ENCODE data around the gene MED23. TPM values are rescaled to one million over a fixed set of nuclear protein-coding genes. Genes with fewer than 3 reads are reported as not detected.
A peak's percentile ranks its signal among the peaks of the same experiment; 100 is the strongest.

MED23 gene
- total RNA-seq, 2 donors from 2014 or later: 35.9 to 39.3 TPM

DNA sequence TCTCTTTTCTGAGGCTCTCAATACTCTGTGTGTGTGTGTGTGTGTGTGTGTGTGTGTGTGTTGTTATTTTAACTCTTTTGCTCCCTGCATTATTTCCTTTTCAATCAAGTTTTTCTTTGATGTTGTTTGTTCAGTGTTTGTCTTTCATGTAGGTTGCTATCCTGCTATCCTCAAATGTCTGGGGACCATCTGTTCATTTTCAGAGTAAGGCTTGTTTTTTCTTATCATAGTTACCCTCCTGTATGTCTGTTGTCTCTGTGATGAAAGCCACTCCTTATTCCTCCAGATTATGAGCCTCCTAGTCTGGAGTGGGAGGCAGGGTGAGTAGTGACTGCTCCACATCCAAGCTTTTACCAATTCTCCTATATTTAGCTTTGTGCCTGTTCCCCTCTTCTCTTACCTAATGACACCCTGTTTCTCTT is 18.2 kb upstream of the MED23 start:
- no peak for DNase-seq (ENCODE audit: low spot score)
- TF ChIP-seq POLR2A (IDR thresholded peaks at IDR 0.05) (no peak), POLR2AphosphoS5 (IDR thresholded peaks at IDR 0.05) (no peak)
- TF ChIP-seq, protein P1, sequence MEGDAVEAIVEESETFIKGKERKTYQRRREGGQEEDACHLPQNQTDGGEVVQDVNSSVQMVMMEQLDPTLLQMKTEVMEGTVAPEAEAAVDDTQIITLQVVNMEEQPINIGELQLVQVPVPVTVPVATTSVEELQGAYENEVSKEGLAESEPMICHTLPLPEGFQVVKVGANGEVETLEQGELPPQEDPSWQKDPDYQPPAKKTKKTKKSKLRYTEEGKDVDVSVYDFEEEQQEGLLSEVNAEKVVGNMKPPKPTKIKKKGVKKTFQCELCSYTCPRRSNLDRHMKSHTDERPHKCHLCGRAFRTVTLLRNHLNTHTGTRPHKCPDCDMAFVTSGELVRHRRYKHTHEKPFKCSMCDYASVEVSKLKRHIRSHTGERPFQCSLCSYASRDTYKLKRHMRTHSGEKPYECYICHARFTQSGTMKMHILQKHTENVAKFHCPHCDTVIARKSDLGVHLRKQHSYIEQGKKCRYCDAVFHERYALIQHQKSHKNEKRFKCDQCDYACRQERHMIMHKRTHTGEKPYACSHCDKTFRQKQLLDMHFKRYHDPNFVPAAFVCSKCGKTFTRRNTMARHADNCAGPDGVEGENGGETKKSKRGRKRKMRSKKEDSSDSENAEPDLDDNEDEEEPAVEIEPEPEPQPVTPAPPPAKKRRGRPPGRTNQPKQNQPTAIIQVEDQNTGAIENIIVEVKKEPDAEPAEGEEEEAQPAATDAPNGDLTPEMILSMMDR (IDR thresholded peaks at IDR 0.05): no peak
- Histone ChIP-seq H3K4me3 (no peak overlapping the region), H3K27me3 (replicated peaks; ENCODE audit: insufficient read depth) (no peaks in the 10 kb centered on the region), H3K27ac (no peak overlapping the region), H3K9me3 (no peaks in the 10 kb centered on the region), H3K4me1 (replicated peaks) (peaks cover 2% of the 10 kb centered on the region), H3K36me3 (no peaks in the 10 kb centered on the region)
- intact Hi-C loops (cut with DNase I): no loop called here

DNA sequence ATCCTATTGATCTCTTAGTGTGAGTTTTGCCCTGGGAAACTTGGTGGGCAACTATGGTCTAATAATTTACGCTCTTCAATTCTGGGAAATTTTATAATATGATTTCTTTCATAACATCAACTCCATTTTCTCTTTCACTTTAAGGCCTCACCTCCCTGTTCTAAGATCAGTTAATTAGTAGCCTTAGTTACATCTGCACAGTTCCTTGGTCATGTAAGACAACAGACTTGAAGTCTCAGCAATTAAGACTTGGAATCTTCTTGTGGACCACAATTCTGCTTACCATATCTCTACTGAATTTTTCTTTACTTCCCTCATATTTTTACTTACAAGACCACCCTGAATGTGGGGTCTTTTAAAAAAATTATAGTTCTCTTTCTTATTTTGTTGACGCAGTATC is 17.8 kb upstream of the MED23 start:
- H3K9me3 ChIP-seq: no peaks in the 10 kb centered on the region
- 94% methylated on average over 2 of the region's 2 CpGs for WGBS

DNA sequence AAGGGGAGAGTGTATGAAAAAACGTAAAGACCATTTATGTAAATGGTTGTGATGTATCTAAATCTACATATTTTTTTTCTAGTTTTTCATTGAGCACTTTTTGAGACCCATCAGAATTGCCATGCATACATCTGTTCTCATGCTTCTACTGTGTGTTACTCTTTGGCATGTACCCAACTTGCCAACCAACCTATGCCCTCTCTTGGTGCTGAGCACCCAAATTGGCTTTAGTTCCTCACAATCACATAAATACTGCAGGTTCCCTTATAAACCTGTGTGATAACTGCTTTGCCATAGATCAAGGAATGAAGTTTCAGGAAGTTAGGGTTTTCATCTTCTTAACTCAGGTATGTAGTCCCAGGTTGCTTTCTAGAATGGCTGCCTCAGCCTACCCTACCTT is 16.9 kb upstream of the MED23 start:
- intact Hi-C loops (cut with DNase I): no loop called here
- Histone ChIP-seq H3K27me3 (replicated peaks; ENCODE audit: insufficient read depth) (no peaks in the 10 kb centered on the region), H3K4me1 (replicated peaks) (peaks cover 2% of the 10 kb centered on the region), H3K27ac (no peak overlapping the region), H3K36me3 (no peaks in the 10 kb centered on the region), H3K4me3 (no peak overlapping the region), H3K9me3 (no peaks in the 10 kb centered on the region)
- 90% methylated on average over 1 of the region's 1 CpG for WGBS
- no peak for DNase-seq (ENCODE audit: low spot score)
- TF ChIP-seq POLR2A (IDR thresholded peaks at IDR 0.05) (no peak), POLR2AphosphoS5 (IDR thresholded peaks at IDR 0.05) (no peak)
- TF ChIP-seq, protein P1 (IDR thresholded peaks at IDR 0.05): no peak

More for the DNA sequence above, 17.8 kb upstream of the MED23 start:
- Histone ChIP-seq H3K27me3 (replicated peaks; ENCODE audit: insufficient read depth) (no peaks in the 10 kb centered on the region), H3K27ac (no peak overlapping the region), H3K4me3 (no peak overlapping the region), H3K4me1 (replicated peaks) (peaks cover 2% of the 10 kb centered on the region), H3K36me3 (no peaks in the 10 kb centered on the region)
- intact Hi-C loops (cut with DNase I): no loop called here
- TF ChIP-seq POLR2AphosphoS5 (IDR thresholded peaks at IDR 0.05) (no peak), POLR2A (IDR thresholded peaks at IDR 0.05) (no peak)
- TF ChIP-seq, protein P1 (IDR thresholded peaks at IDR 0.05): no peak
- no peak for DNase-seq (ENCODE audit: low spot score)

DNA sequence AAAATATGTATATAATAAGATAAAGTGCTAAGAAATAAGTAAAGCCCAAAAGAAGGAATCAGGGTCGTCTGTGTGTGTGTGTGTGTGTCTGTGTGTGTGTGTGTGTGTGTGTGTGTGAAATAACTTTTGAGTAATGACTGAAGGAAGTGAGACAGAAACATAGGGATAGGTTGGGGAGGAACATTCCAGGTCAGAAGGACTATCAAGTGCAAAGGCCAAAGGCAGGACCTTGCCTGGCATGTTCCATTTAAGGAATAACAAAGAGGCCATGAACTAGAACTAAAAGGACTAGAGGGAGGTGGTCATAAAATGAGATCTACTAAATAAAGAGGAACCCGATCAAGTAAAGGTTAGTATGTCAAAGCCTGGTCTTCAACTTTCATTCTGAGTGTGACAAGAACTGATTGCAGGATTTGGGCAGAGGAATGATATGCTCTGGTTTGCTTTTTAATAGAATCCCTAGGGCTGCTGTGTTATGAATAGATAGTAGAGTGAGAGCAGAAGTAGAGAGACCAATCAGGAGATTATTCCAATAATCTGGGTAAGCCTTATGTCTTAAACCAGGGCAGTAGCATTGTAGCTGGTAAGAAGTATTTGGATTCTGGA is 15.9 kb upstream of the MED23 start:
- intact Hi-C loops (cut with DNase I): no loop called here
- TF ChIP-seq POLR2A (IDR thresholded peaks at IDR 0.05) (no peak), POLR2AphosphoS5 (IDR thresholded peaks at IDR 0.05) (no peak)
- TF ChIP-seq, protein P1 (IDR thresholded peaks at IDR 0.05): no peak
- WGBS: 69% methylated on average over 2 of the region's 2 CpGs

DNA sequence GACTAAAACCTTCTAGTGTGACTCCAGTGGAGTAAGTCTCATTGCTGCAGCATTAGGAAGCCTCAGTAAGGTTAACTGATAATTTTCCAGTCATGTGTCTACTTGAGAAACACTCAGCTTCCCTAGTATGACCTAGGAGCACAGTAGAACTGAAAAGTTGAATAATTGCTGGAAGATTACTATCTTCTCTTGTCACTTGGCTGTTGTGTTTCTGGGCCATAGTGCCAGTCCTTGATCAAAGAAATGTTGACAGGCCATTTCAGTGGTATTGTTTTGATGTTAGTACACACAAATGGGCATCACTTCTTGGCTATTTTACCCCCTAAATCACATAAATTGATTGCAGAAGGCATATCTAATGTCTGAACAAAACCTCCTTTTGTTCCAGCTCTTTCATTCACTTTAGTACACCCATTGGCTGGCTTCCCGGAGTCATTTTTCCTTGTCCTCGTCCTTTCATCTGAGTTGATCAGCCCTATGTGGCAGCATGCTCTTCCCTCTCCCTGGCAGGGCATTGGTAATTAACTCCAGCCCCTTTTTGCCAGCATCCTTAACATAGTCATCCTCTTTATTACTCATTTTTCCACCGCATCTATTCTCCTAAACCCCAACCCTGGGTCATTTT is 15.1 kb upstream of the MED23 start:
- intact Hi-C loops (cut with DNase I): no loop called here
- Histone ChIP-seq H3K36me3 (no peaks in the 10 kb centered on the region), H3K4me1 (replicated peaks) (no peaks in the 10 kb centered on the region), H3K4me3 (no peak overlapping the region), H3K27me3 (replicated peaks; ENCODE audit: insufficient read depth) (no peaks in the 10 kb centered on the region), H3K9me3 (no peaks in the 10 kb centered on the region), H3K27ac (no peak overlapping the region)
- 25% methylated on average over 3 of the region's 3 CpGs for WGBS
- no peak for TF ChIP-seq POLR2A (IDR thresholded peaks at IDR 0.05)
- TF ChIP-seq, protein P1 (IDR thresholded peaks at IDR 0.05): no peak
- no peak for TF ChIP-seq POLR2AphosphoS5 (IDR thresholded peaks at IDR 0.05)
- DNase-seq (ENCODE audit: low spot score): peak; percentile 67

More for the DNA sequence above, 15.9 kb upstream of the MED23 start:
- H3K9me3 ChIP-seq: no peaks in the 10 kb centered on the region
- no peaks in the 10 kb centered on the region for H3K36me3 ChIP-seq
- no peak overlapping the region for H3K27ac ChIP-seq
- no peaks in the 10 kb centered on the region for H3K4me1 ChIP-seq (replicated peaks)
- H3K27me3 ChIP-seq (replicated peaks; ENCODE audit: insufficient read depth): no peaks in the 10 kb centered on the region
- no peak overlapping the region for H3K4me3 ChIP-seq
- DNase-seq (ENCODE audit: low spot score): no peak
